Smooth muscle cell of the umbilical artery (primary cell): ENCODE results near the gene OMA1. TPM values are rescaled to one million over a fixed set of nuclear protein-coding genes. Genes with fewer than 3 reads are reported as not detected.

Experiments used
- total RNA-seq: library from RNA; depleted of rRNA; stranded (reverse); fragments of >200 nt; gene quantifications from 2 replicates; pipeline ENCODE4 v1.2.3, GENCODE V29; 2014

The OMA1 gene
- 27.4 and 41.9 TPM in 2 replicates for total RNA-seq

DNA sequence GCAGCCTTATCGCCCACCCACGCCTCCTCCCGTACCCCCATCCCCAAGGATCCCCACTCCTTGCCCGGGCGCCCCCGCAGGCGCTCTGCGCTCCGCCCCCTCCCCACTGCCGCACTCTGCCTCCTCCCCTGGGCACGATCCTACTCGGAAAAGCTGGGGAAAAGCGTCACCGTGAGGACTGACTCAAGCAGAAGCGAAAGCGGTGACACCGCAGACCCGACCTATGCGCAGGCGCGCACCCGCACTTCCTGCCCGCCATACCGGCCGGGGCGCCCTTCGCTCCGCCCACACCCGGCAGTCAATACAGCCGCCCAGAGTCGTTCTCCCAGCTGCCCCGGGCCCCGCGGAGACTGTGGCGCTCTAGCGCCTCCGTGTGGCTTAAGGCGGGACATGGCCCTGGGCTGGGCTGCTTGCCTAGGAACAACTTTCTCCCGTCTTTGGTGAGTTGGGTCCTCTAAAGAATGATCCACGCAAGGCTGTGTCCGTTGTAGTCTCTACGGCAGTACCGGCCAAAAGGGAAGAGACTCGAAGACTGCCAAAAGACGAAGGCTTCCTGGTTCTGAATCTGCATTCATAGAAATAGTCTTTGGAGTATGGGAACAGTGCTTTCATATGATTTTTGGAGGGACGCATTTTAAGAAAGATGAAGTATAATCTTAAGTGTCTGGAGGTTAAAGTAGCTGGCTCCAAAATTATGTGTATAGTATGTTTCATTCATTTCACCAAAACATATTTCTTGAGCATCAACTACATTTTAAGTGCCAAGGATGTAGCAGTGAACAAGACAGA lies at the start of gene OMA1:
TSS of gene OMA1 (minus strand) at position 207 of the 789 bp plus-strand sequence. CDS start 7,432 bp downstream, outside the sequence.

DNA sequence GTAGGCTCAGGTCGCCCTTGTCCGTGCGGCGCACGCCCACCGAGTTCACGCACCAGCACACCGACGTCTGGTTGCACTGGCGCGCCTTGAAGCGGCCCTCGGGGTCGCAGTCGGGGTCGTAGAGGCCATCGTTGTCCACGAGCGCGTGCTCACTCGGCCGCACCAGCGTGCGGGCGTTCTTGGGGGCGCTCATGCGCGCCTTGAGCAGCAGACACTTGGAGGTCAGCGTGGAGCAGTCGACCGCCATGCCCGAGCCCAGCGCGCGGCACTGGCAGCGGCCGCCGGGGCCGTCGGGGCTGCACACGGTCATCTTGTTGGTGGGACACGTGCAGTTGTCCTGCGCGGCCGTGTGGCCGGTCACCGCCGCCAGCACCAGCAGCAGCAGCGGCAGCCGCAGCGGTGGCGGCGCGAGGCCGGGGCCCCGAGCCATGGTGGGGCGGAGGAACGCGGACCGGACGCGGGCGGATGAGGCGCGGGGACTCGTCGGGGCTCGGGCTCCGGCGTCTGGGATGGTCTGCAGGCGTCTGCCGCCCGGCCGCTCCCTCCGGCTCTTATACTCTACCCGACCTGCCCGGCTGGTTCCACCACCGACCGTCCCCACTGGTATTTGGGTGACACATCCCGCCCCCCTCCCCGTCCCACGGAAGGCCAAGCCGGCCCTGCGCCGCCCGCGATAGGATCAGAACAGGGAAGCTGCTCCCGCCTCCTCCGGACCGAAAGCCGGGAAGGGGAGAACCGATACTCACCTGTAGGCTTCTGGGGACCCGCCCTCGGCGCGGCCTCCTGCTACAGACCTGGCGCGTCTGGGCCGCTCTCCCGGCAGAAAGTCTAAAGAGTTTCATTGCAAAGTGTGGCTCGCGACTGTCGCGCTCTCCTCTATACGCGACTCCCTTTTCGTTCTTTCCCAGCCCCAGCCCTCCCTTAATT lies 30.5 kb upstream of the OMA1 start, which contains the start of gene TACSTD2:
TSS of gene TACSTD2 (minus strand) at position 526 of the 927 bp plus-strand sequence. CDS start at position 430, 96 bp downstream.

Other genes starting within 250 kb of the OMA1 start
- gene TACSTD2, start 30.5 kb upstream of the OMA1 start, total RNA-seq, result 0.18 TPM in 1 of 2 replicates, not detected in the other
- 13.7 and 27.1 TPM in 2 replicates for gene MYSM1, start 153.3 kb upstream of the OMA1 start, total RNA-seq
- gene JUN, start 237.3 kb upstream of the OMA1 start, total RNA-seq, result 87.0 and 131 TPM in 2 replicates